HG03521 (cell line): ENCODE data around the gene SLCO3A1.

Source experiments
- ATAC-seq: cut with Tn5 transposase; IDR thresholded peaks from one replicate; pipeline ENCODE4 v1.9.1; 2021; ENCODE audit warnings: mild to moderate bottlenecking, moderate library complexity; ENCODE audit not compliant: unreplicated experiment

The SLCO3A1 gene

GRCh38 chr15:91860498-91860897, 7.0 kb downstream of the SLCO3A1 start:
- no peak for ATAC-seq

GRCh38 chr15:91861223-91861622, 7.7 kb downstream of the SLCO3A1 start:
- no peak for ATAC-seq

GRCh38 chr15:91862891-91863504, 9.5 kb downstream of the SLCO3A1 start:
- ATAC-seq = no peak

GRCh38 chr15:91863621-91864255, 10.2 kb downstream of the SLCO3A1 start:
- ATAC-seq = no peak

GRCh38 chr15:91864664-91865063, 11.2 kb downstream of the SLCO3A1 start:
- peak; percentile 61 for ATAC-seq

GRCh38 chr15:91865486-91865885, 12.0 kb downstream of the SLCO3A1 start:
- no peak for ATAC-seq

- ATAC-seq = no peak
Observed at GRCh38 chr15:91865950-91866349, 12.4 kb downstream of the SLCO3A1 start.

- ATAC-seq = no peak
Observed at GRCh38 chr15:91866371-91866905, 12.9 kb downstream of the SLCO3A1 start.

GRCh38 chr15:91866971-91867372, 13.5 kb downstream of the SLCO3A1 start:
- no peak for ATAC-seq

- ATAC-seq = no peak
Observed at GRCh38 chr15:91867581-91868026, 14.1 kb downstream of the SLCO3A1 start.

GRCh38 chr15:91870876-91871537, 17.5 kb downstream of the SLCO3A1 start:
- no peak for ATAC-seq

- no peak for ATAC-seq
Observed at GRCh38 chr15:91871837-91872236, 18.3 kb downstream of the SLCO3A1 start.

GRCh38 chr15:91872356-91873137, 19.0 kb downstream of the SLCO3A1 start:
- no peak for ATAC-seq

GRCh38 chr15:91873138-91873536, 19.6 kb downstream of the SLCO3A1 start:
- no peak for ATAC-seq

- no peak for ATAC-seq
Observed at GRCh38 chr15:91874171-91874570, 20.7 kb downstream of the SLCO3A1 start.

- ATAC-seq = no peak
Observed at GRCh38 chr15:91874992-91875660, 21.6 kb downstream of the SLCO3A1 start.

- no peak for ATAC-seq
Observed at GRCh38 chr15:91876187-91876586, 22.7 kb downstream of the SLCO3A1 start.

GRCh38 chr15:91878319-91878870, 24.9 kb downstream of the SLCO3A1 start:
- no peak for ATAC-seq

GRCh38 chr15:91879158-91879557, 25.6 kb downstream of the SLCO3A1 start:
- ATAC-seq = no peak

GRCh38 chr15:91880373-91880772, 26.9 kb downstream of the SLCO3A1 start:
- ATAC-seq = no peak
